Duodenal mucosa (tissue), 2 donors: Measurements from ENCODE around the gene SLC12A3.

Experiments used
- H3K27ac ChIP-seq: one replicate; pipeline ENCODE4 v1.7.0; 2013; ENCODE audit warnings: low read depth, low read length
- H3K27me3 ChIP-seq, 2 donors: one replicate each; pipeline ENCODE4 v1.7.0; 2013; ENCODE audit warnings: low read length in 2 of 2, control low read depth in 1 of 2; ENCODE audit not compliant: insufficient read depth in 2 of 2, control insufficient read depth in 1 of 2
- H3K36me3 ChIP-seq, 2 donors: one replicate each; pipeline ENCODE4 v1.7.0; 2013; ENCODE audit warnings: low read length in 2 of 2, control low read depth in 1 of 2; ENCODE audit not compliant: insufficient read depth in 2 of 2, control insufficient read depth in 1 of 2
- H3K4me1 ChIP-seq, 2 donors: one replicate each; pipeline ENCODE4 v1.7.0; 2013; ENCODE audit warnings: low read length in 2 of 2, control low read depth in 1 of 2; ENCODE audit not compliant: insufficient read depth in 2 of 2, control insufficient read depth in 1 of 2
- H3K4me3 ChIP-seq, 2 donors: one replicate each; pipeline ENCODE4 v1.7.0; 2013; ENCODE audit warnings: low read length in 2 of 2, low read depth in 1 of 2
- H3K9ac ChIP-seq, 2 donors: one replicate each; pipeline ENCODE4 v1.7.0; 2013; ENCODE audit warnings: low read length in 2 of 2, low read depth in 1 of 2
- H3K9me3 ChIP-seq, 2 donors: one replicate each; pipeline ENCODE4 v1.7.0; 2013; ENCODE audit warnings: low read length in 2 of 2, control low read depth in 1 of 2; ENCODE audit not compliant: control insufficient read depth in 1 of 2

The SLC12A3 gene

GRCh38 chr16:56864960-56865359, at the start of gene SLC12A3:
Gene SLC12A3, plus strand, starts transcription at chr16:56865207. Its CDS starts 29 bp downstream, at chr16:56865236.
- Histone ChIP-seq H3K36me3 (no peaks in the 10 kb centered on the region), H3K4me1 (peaks cover 16 to 29% of the 10 kb centered on the region in 2 donors), H3K9ac (no peak within 1 kb of the TSS), H3K27ac (no peak within 1 kb of the TSS), H3K27me3 (no peaks in the 10 kb centered on the region), H3K9me3 (no peaks in the 10 kb centered on the region), H3K4me3 (no peak within 1 kb of the TSS)

GRCh38 chr16:56815721-56816120, 49.3 kb upstream of the SLC12A3 start:
- Histone ChIP-seq H3K27me3 (no peaks in the 10 kb centered on the region), H3K9me3 (no peaks in the 10 kb centered on the region), H3K36me3 (peaks cover 6 to 11% of the 10 kb centered on the region in 2 donors), H3K9ac (no peak overlapping the region), H3K4me1 (no peaks in the 10 kb centered on the region), H3K27ac (no peak overlapping the region), H3K4me3 (no peak overlapping the region)

- no peaks in the 10 kb centered on the region for H3K27me3 ChIP-seq
- no peak overlapping the region for H3K9ac ChIP-seq
- H3K27ac ChIP-seq = no peak overlapping the region
- H3K36me3 ChIP-seq = peaks cover 6 to 23% of the 10 kb centered on the region in 2 donors
- no peaks in the 10 kb centered on the region for H3K4me1 ChIP-seq
- H3K4me3 ChIP-seq = no peak overlapping the region
- H3K9me3 ChIP-seq = no peaks in the 10 kb centered on the region
Measured at GRCh38 chr16:56817056-56817455, 48.0 kb upstream of the SLC12A3 start.

- Histone ChIP-seq H3K27ac (no peak overlapping the region), H3K27me3 (no peaks in the 10 kb centered on the region), H3K4me3 (no peak overlapping the region), H3K9ac (no peak overlapping the region), H3K4me1 (no peaks in the 10 kb centered on the region), H3K9me3 (no peaks in the 10 kb centered on the region), H3K36me3 (peaks cover 6 to 25% of the 10 kb centered on the region in 2 donors)
Measured at GRCh38 chr16:56817938-56818337, 47.1 kb upstream of the SLC12A3 start.

GRCh38 chr16:56823081-56823733, 41.8 kb upstream of the SLC12A3 start:
- Histone ChIP-seq H3K27me3 (no peaks in the 10 kb centered on the region), H3K27ac (no peak overlapping the region), H3K4me1 (no peaks in the 10 kb centered on the region), H3K9ac (no peak overlapping the region), H3K9me3 (no peaks in the 10 kb centered on the region), H3K36me3 (peaks cover 6 to 38% of the 10 kb centered on the region in 2 donors), H3K4me3 (no peak overlapping the region)

GRCh38 chr16:56824331-56824730, 40.7 kb upstream of the SLC12A3 start:
- Histone ChIP-seq H3K36me3 (peaks cover 9 to 40% of the 10 kb centered on the region in 2 donors), H3K27me3 (no peaks in the 10 kb centered on the region), H3K9ac (no peak overlapping the region), H3K27ac (no peak overlapping the region), H3K4me3 (no peak overlapping the region), H3K9me3 (no peaks in the 10 kb centered on the region), H3K4me1 (no peaks in the 10 kb centered on the region)

- H3K4me3 ChIP-seq = no peak overlapping the region
- no peaks in the 10 kb centered on the region for H3K9me3 ChIP-seq
- H3K9ac ChIP-seq = no peak overlapping the region
- no peaks in the 10 kb centered on the region for H3K27me3 ChIP-seq
- no peaks in the 10 kb centered on the region for H3K4me1 ChIP-seq
- no peak overlapping the region for H3K27ac ChIP-seq
- peaks cover 8 to 38% of the 10 kb centered on the region in 2 donors for H3K36me3 ChIP-seq
Measured at GRCh38 chr16:56824804-56825203, 40.2 kb upstream of the SLC12A3 start.

GRCh38 chr16:56825826-56826225, 39.2 kb upstream of the SLC12A3 start:
- no peak overlapping the region for H3K9ac ChIP-seq
- H3K9me3 ChIP-seq = no peaks in the 10 kb centered on the region
- H3K36me3 ChIP-seq = peaks cover 8 to 42% of the 10 kb centered on the region in 2 donors
- H3K4me1 ChIP-seq = no peaks in the 10 kb centered on the region
- no peak overlapping the region for H3K4me3 ChIP-seq
- no peaks in the 10 kb centered on the region for H3K27me3 ChIP-seq
- H3K27ac ChIP-seq = no peak overlapping the region

GRCh38 chr16:56828647-56829046, 36.4 kb upstream of the SLC12A3 start:
- H3K27ac ChIP-seq = no peak overlapping the region
- no peaks in the 10 kb centered on the region for H3K9me3 ChIP-seq
- peaks cover 24 to 48% of the 10 kb centered on the region in 2 donors for H3K36me3 ChIP-seq
- H3K4me3 ChIP-seq = no peak overlapping the region
- H3K27me3 ChIP-seq = no peaks in the 10 kb centered on the region
- H3K4me1 ChIP-seq = no peaks in the 10 kb centered on the region
- no peak overlapping the region for H3K9ac ChIP-seq

- Histone ChIP-seq H3K4me3 (no peak overlapping the region), H3K27me3 (no peaks in the 10 kb centered on the region), H3K9ac (no peak overlapping the region), H3K9me3 (no peaks in the 10 kb centered on the region), H3K36me3 (peaks cover 37 to 60% of the 10 kb centered on the region in 2 donors), H3K27ac (no peak overlapping the region), H3K4me1 (no peaks in the 10 kb centered on the region)
Measured at GRCh38 chr16:56830669-56831068, 34.3 kb upstream of the SLC12A3 start.
